Heart left ventricle (tissue), 13 donors: ENCODE results near the gene CCDC71L.

Experiments
- POLR2A ChIP-seq, 2 donors: fragments of 450-650 bp; IDR thresholded peaks; one replicate each; pipeline ENCODE4 v1.6.1; 2017; ENCODE audit warnings: antibody characterized with exemption in 2 of 2, mild to moderate bottlenecking in 2 of 2, moderate library complexity in 2 of 2
- TF ChIP-seq, protein P1 (sequence below), 12 donors: fragments of 200-600 bp; sonication (generic) in 4 of 12; IDR thresholded peaks; one replicate each; pipeline versions ENCODE4 v1.5.0 to v1.8.0; 2018 to 2022; ENCODE audit warnings: antibody characterized with exemption in 12 of 12, mild to moderate bottlenecking in 5 of 12
- donor health status: ischemic (EF 13 %, LVEDD 7.1; RV severe dilation, severe dysfunction).
- donor health status: DM: no; HTN: yes; CAD: no.
- donor health status: DM: no; HTN: no; CAD: no.
- donor health status: ischemic (EF 25% LVEDD 6.9; RV normal size, moderate dysfunction).
- donor health status: ischemic (EF 25% LVEDD 5.7; RV mildly dilated, moderate dysfunction).
- donor health status: ischemic (EF 35%, LVEDD 5.7; RV mildly dilated, moderate dysfunction).
- donor health status: nonischemic (EF 11% LVEDD 7.7; RV severe dilation, severe dysfunction).
- donor health status: DM: yes; HTN: yes; CAD: no.
- donor health status: PGD.
- donor health status: ischemic (EF 29% LVEDD 5.4; RV normal size, mild dysfunction).
- donor health status: nonischemic (EF 23%, LVEDD 6.1; RV moderate dilation, normal function).

- TF ChIP-seq, protein P1, sequence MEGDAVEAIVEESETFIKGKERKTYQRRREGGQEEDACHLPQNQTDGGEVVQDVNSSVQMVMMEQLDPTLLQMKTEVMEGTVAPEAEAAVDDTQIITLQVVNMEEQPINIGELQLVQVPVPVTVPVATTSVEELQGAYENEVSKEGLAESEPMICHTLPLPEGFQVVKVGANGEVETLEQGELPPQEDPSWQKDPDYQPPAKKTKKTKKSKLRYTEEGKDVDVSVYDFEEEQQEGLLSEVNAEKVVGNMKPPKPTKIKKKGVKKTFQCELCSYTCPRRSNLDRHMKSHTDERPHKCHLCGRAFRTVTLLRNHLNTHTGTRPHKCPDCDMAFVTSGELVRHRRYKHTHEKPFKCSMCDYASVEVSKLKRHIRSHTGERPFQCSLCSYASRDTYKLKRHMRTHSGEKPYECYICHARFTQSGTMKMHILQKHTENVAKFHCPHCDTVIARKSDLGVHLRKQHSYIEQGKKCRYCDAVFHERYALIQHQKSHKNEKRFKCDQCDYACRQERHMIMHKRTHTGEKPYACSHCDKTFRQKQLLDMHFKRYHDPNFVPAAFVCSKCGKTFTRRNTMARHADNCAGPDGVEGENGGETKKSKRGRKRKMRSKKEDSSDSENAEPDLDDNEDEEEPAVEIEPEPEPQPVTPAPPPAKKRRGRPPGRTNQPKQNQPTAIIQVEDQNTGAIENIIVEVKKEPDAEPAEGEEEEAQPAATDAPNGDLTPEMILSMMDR (IDR thresholded peaks at IDR 0.05) = no peak
- no peak for TF ChIP-seq POLR2A (IDR thresholded peaks at IDR 0.05)
Measured at GRCh38 chr7:106679153-106679931, 18.4 kb upstream of the CCDC71L start.
